Measurements from ENCODE around the gene DNAJC12. TPM values are rescaled to one million over a fixed set of nuclear protein-coding genes. Genes with fewer than 3 reads are reported as not detected.

Gene DNAJC12
- total RNA-seq, 2 experiments from 2014 or later = 12.8 to 19.4 TPM

- H3K79me2 ChIP-seq (ENCODE audit: insufficient read depth, low read depth, low read length) = no peaks in the 10 kb centered on the region
- DNase-seq (ENCODE audit: low spot score) = no peak
- no peak overlapping the region for H2AFZ ChIP-seq (ENCODE audit: low read length)
- no peak overlapping the region for H3K4me3 ChIP-seq (ENCODE audit: low read depth, low read length, poor library complexity, severe bottlenecking)
- TF ChIP-seq EZH2phosphoT487 (IDR thresholded peaks at IDR 0.05; ENCODE audit: borderline replicate concordance, low read depth, low read length) (no peak), CTCF (conservative IDR thresholded peaks at IDR 0.05; ENCODE audit: low read length) (no peak)
- no TSS peak for BruUV-seq (replicated peaks)
- no peaks in the 10 kb centered on the region for H3K9me2 ChIP-seq (ENCODE audit: insufficient read depth, low read length)
- no peaks in the 10 kb centered on the region for H3K36me3 ChIP-seq (ENCODE audit: insufficient read depth, low read length)
- CTCF ChIA-PET (ENCODE audit: unreplicated experiment) = no interaction called here
- H3K27ac ChIP-seq (ENCODE audit: low read depth, low read length, poor library complexity, severe bottlenecking) = no peak overlapping the region
- H3K4me2 ChIP-seq (ENCODE audit: low read length) = no peak overlapping the region
- no peaks in the 10 kb centered on the region for H3K4me1 ChIP-seq (ENCODE audit: insufficient read depth, low read length, poor library complexity, severe bottlenecking)
- H4K20me1 ChIP-seq (ENCODE audit: insufficient read depth, low read length) = no peaks in the 10 kb centered on the region; the same call in 1 of the 2 replicates
- POLR2A ChIA-PET = interaction anchor here (0.5 to 1.2 kb wide), 2 partner anchors 9 to 74 kb away, joined by 3 read pairs; no protein-coding TSS in a partner anchor
- H3K9me3 ChIP-seq (ENCODE audit: low read length) = no peaks in the 10 kb centered on the region
- intact Hi-C loops (cut with micrococcal nuclease; ENCODE audit: unreplicated experiment) = no loop called here
These were observed 33.7 kb downstream of the DNAJC12 start for GRCh38 chr10:67804395-67804678.

- CTCF ChIA-PET (ENCODE audit: unreplicated experiment) = no interaction called here
- no peaks in the 10 kb centered on the region; the same call in 1 of the 2 replicates for H4K20me1 ChIP-seq (ENCODE audit: insufficient read depth, low read length)
- H3K9me3 ChIP-seq (ENCODE audit: low read length) = no peaks in the 10 kb centered on the region
- H3K4me1 ChIP-seq (ENCODE audit: insufficient read depth, low read length, poor library complexity, severe bottlenecking) = no peaks in the 10 kb centered on the region
- H3K4me2 ChIP-seq (ENCODE audit: low read length) = no peak overlapping the region
- no peak for TF ChIP-seq CTCF (conservative IDR thresholded peaks at IDR 0.05; ENCODE audit: low read length)
- no peak for TF ChIP-seq EZH2phosphoT487 (IDR thresholded peaks at IDR 0.05; ENCODE audit: borderline replicate concordance, low read depth, low read length)
- intact Hi-C loops (cut with micrococcal nuclease; ENCODE audit: unreplicated experiment) = no loop called here
- no peaks in the 10 kb centered on the region for H3K79me2 ChIP-seq (ENCODE audit: insufficient read depth, low read depth, low read length)
- H3K4me3 ChIP-seq (ENCODE audit: low read depth, low read length, poor library complexity, severe bottlenecking) = no peak overlapping the region
- no TSS peak for BruUV-seq (replicated peaks)
- H2AFZ ChIP-seq (ENCODE audit: low read length) = no peak overlapping the region
- no peak for DNase-seq (ENCODE audit: low spot score)
- H3K27ac ChIP-seq (ENCODE audit: low read depth, low read length, poor library complexity, severe bottlenecking) = no peak overlapping the region
- H3K9me2 ChIP-seq (ENCODE audit: insufficient read depth, low read length) = no peaks in the 10 kb centered on the region
- POLR2A ChIA-PET = interaction anchor here (0.5 kb wide), 1 partner anchor 74 kb away, joined by 3 read pairs; no protein-coding TSS in a partner anchor
- H3K36me3 ChIP-seq (ENCODE audit: insufficient read depth, low read length) = no peaks in the 10 kb centered on the region
These were observed 34.2 kb downstream of the DNAJC12 start for GRCh38 chr10:67803588-67804394.

Data from OCI-LY7 (cell line).